ENCODE results near the gene LCE1F.

The LCE1F gene

GRCh38 chr1:152795686-152796085, 20.7 kb downstream of the LCE1F start:
- no peak for TF ChIP-seq CTCF (IDR thresholded peaks at IDR 0.05; ENCODE audit: low read depth, low read length, missing control alignments)
- DNase-seq (ENCODE audit: low read depth) = no peak
- H3K4me3 ChIP-seq (ENCODE audit: low read depth, low read length) = no peak overlapping the region

- H3K4me3 ChIP-seq (ENCODE audit: low read depth, low read length) = no peak within 1 kb of the TSS
- DNase-seq (ENCODE audit: low read depth) = no peak
- TF ChIP-seq CTCF (IDR thresholded peaks at IDR 0.05; ENCODE audit: low read depth, low read length, missing control alignments) = no peak
These were observed 21.5 kb downstream of the LCE1F start, which contains the start of gene LCE1D for GRCh38 chr1:152796421-152796820. Gene LCE1D, plus strand, starts transcription at chr1:152796721. Its CDS starts 1,074 bp downstream, at chr1:152797795.

GRCh38 chr1:152801333-152801732, 26.4 kb downstream of the LCE1F start:
- H3K4me3 ChIP-seq (ENCODE audit: low read depth, low read length) = no peak overlapping the region
- no peak for TF ChIP-seq CTCF (IDR thresholded peaks at IDR 0.05; ENCODE audit: low read depth, low read length, missing control alignments)
- DNase-seq (ENCODE audit: low read depth) = no peak

- H3K4me3 ChIP-seq (ENCODE audit: low read depth, low read length) = no peak within 1 kb of the TSS
- TF ChIP-seq CTCF (IDR thresholded peaks at IDR 0.05; ENCODE audit: low read depth, low read length, missing control alignments) = no peak
These were observed 31.6 kb downstream of the LCE1F start, which contains the start of gene LCE1C for GRCh38 chr1:152806576-152806975. Gene LCE1C, minus strand, starts transcription at chr1:152806651. Its CDS starts 1,173 bp downstream, at chr1:152805478.

GRCh38 chr1:152811050-152811449, 36.1 kb downstream of the LCE1F start:
- H3K4me3 ChIP-seq (ENCODE audit: low read depth, low read length) = no peak overlapping the region
- no peak for TF ChIP-seq CTCF (IDR thresholded peaks at IDR 0.05; ENCODE audit: low read depth, low read length, missing control alignments)
- DNase-seq (ENCODE audit: low read depth) = no peak

More at GRCh38 chr1:152806576-152806975, 31.6 kb downstream of the LCE1F start, which contains the start of gene LCE1C:
- no peak for DNase-seq (ENCODE audit: low read depth)

GRCh38 chr1:152811671-152812070, 36.7 kb downstream of the LCE1F start, which contains the start of gene LCE1B:
Gene LCE1B, plus strand, starts transcription at chr1:152811971. Its CDS starts 476 bp downstream, at chr1:152812447.
- no peak for TF ChIP-seq CTCF (IDR thresholded peaks at IDR 0.05; ENCODE audit: low read depth, low read length, missing control alignments)
- DNase-seq (ENCODE audit: low read depth) = no peak
- no peak within 1 kb of the TSS for H3K4me3 ChIP-seq (ENCODE audit: low read depth, low read length)

GRCh38 chr1:152817309-152817708, 42.4 kb downstream of the LCE1F start:
- TF ChIP-seq CTCF (IDR thresholded peaks at IDR 0.05; ENCODE audit: low read depth, low read length, missing control alignments) = no peak
- no peak for DNase-seq (ENCODE audit: low read depth)
- H3K4me3 ChIP-seq (ENCODE audit: low read depth, low read length) = no peak overlapping the region

Measured in GM12864 (cell line).